HCT116 (cell line): Measurements from ENCODE around the gene USP31. TPM values are rescaled to one million over a fixed set of nuclear protein-coding genes. Genes with fewer than 3 reads are reported as not detected.

Experiments used
- ATAC-seq: fragments of 200-7000 bp; cut with Tn5 transposase; 2 replicates; pipeline ENCODE4 v1.9.1; 2020; ENCODE audit warnings: mild to moderate bottlenecking, moderate library complexity
- BruUV-seq: library from RNA; stranded (reverse); fragments of 400-500 nt; replicated peaks from 2 replicates; lab custom pipeline; 2021; lab: Mats Ljungman, UMichigan
- CTCF ChIA-PET: fragments of 300-600 bp; sonication (Branson Sonifier 250); formaldehyde crosslinking; loops from one replicate; lab custom pipeline; 2021; ENCODE audit warnings: antibody characterized with exemption; lab: Charles Lee
- POLR2A ChIA-PET: fragments of 300-600, 350-600 bp; sonication (Branson Sonifier 250); formaldehyde crosslinking; loops from one replicate; lab custom pipeline; 2021; ENCODE audit warnings: antibody characterized with exemption; lab: Charles Lee
- RAD21 ChIA-PET, 2 experiments: fragments of 300-600 bp; sonication (Branson Sonifier 250); formaldehyde crosslinking; loops; one replicate each; lab custom pipeline; 2023; ENCODE audit warnings: low total read pairs in 2 of 2; ENCODE audit not compliant: uncharacterized antibody in 2 of 2, unreplicated experiment in 2 of 2, low non-redundant PET in 1 of 2; lab: Charles Lee
- DNase-seq: peaks from one replicate; pipeline ENCODE4 v3.0.0-alpha.2; 2010; ENCODE audit warnings: low read depth, low spot score
- H2AFZ ChIP-seq: fragments of 200-600 bp; shearing (Covaris generic), sonication (generic); 2 replicates; pipeline ENCODE4 v1.6.1; 2017; ENCODE audit warnings: low read depth, mixed run types, mixed read lengths, antibody characterized with exemption, low read length; ENCODE audit not compliant: poor library complexity, severe bottlenecking
- H3K27ac ChIP-seq: 2 replicates; pipeline ENCODE4 v1.5.1; 2012; ENCODE audit warnings: low read depth, low read length
- H3K27me3 ChIP-seq: fragments of 200-600 bp; sonication (generic); 2 replicates; pipeline ENCODE4 v1.6.1; 2016; ENCODE audit warnings: mixed run types, low read length, mixed read lengths; ENCODE audit not compliant: insufficient read depth
- H3K36me3 ChIP-seq, 2 experiments: fragments of 200-500 bp in 1 of 2; fragments of 200-600 bp in 1 of 2; sonication (Bioruptor generic) in 1 of 2; sonication (generic) in 1 of 2; 2 replicates each; pipeline versions ENCODE4 v1.5.1 to v1.6.1; 2014 to 2016; ENCODE audit warnings: low read length in 2 of 2, inconsistent platforms in 1 of 2, mixed read lengths in 1 of 2, mixed run types in 1 of 2; ENCODE audit not compliant: insufficient read depth in 2 of 2, control insufficient read depth in 1 of 2
- H3K4me1 ChIP-seq, 2 experiments: fragments of 200-600 bp in 1 of 2; sonication (generic) in 1 of 2; 2 replicates each; pipeline versions ENCODE4 v1.5.1 to v1.6.1; 2012 to 2017; ENCODE audit warnings: low read length in 2 of 2, inconsistent platforms in 1 of 2, mild to moderate bottlenecking in 1 of 2, mixed read lengths in 1 of 2, mixed run types in 1 of 2, moderate library complexity in 1 of 2; ENCODE audit not compliant: insufficient read depth in 2 of 2, control insufficient read depth in 1 of 2
- H3K4me2 ChIP-seq: fragments of 200-600 bp; sonication (generic); 2 replicates; pipeline ENCODE4 v1.6.1; 2017; ENCODE audit warnings: mixed run types, low read length, mixed read lengths
- H3K4me3 ChIP-seq, 2 experiments: fragments of 200-600 bp in 1 of 2; sonication (generic) in 1 of 2; replicated peaks in 1 of 2; 2 replicates each; pipeline ENCODE4 v1.5.1; 2011 to 2016; ENCODE audit warnings: low read length in 2 of 2, control low read depth in 1 of 2, low read depth in 1 of 2, mild to moderate bottlenecking in 1 of 2, mixed read lengths in 1 of 2, mixed run types in 1 of 2
- H3K79me2 ChIP-seq: fragments of 200-600 bp; sonication (generic); 2 replicates; pipeline ENCODE4 v1.6.1; 2017; ENCODE audit warnings: mild to moderate bottlenecking, mixed run types, low read length, moderate library complexity, mixed read lengths; ENCODE audit not compliant: insufficient read depth
- H3K9ac ChIP-seq: fragments of 200-600 bp; sonication (generic); 2 replicates; pipeline ENCODE4 v1.6.1; 2016; ENCODE audit warnings: low read length, mixed read lengths
- H3K9me2 ChIP-seq: fragments of 200-600 bp; sonication (generic), shearing (Covaris generic); 2 replicates; pipeline ENCODE4 v1.6.1; 2017; ENCODE audit warnings: mixed run types, mild to moderate bottlenecking, moderate library complexity; ENCODE audit not compliant: insufficient read depth
- H3K9me3 ChIP-seq, 2 experiments: fragments of 200-500 bp in 1 of 2; fragments of 200-600 bp in 1 of 2; sonication (Bioruptor generic) in 1 of 2; sonication (generic) in 1 of 2; 2 replicates each; pipeline ENCODE4 v1.6.1; 2014 to 2017; ENCODE audit warnings: low read length in 2 of 2, mixed read lengths in 2 of 2, inconsistent platforms in 1 of 2, low read depth in 1 of 2, mild to moderate bottlenecking in 1 of 2, mixed run types in 1 of 2, moderate library complexity in 1 of 2; ENCODE audit not compliant: control insufficient read depth in 1 of 2, insufficient read depth in 1 of 2
- H4K20me1 ChIP-seq: fragments of 200-600 bp; sonication (generic), shearing (Covaris generic); 2 replicates; pipeline ENCODE4 v1.6.1; 2017; ENCODE audit warnings: mixed run types, mild to moderate bottlenecking, moderate library complexity; ENCODE audit not compliant: insufficient read depth
- CBX3 ChIP-seq: IDR thresholded peaks from 2 replicates; pipeline ENCODE4 v1.6.1; 2012; ENCODE audit warnings: low read depth
- CEBPB ChIP-seq: IDR thresholded peaks from 2 replicates; pipeline ENCODE4 v1.6.1; 2012; ENCODE audit warnings: low read depth
- EGR1 ChIP-seq: IDR thresholded peaks from 2 replicates; pipeline ENCODE4 v1.6.1; 2012; ENCODE audit warnings: low read depth
- ELF1 ChIP-seq: IDR thresholded peaks from 2 replicates; pipeline ENCODE4 v1.6.1; 2012; ENCODE audit warnings: low read depth, borderline replicate concordance
- EZH2 ChIP-seq: fragments of 200-600 bp; sonication (generic); IDR thresholded peaks from 2 replicates; pipeline ENCODE4 v1.6.1; 2017; ENCODE audit warnings: antibody characterized with exemption, mixed run types
- EZH2phosphoT487 ChIP-seq: fragments of 200-600 bp; IDR thresholded peaks from 2 replicates; pipeline ENCODE4 v1.6.1; 2018; ENCODE audit warnings: antibody characterized with exemption, borderline replicate concordance
- FOSL1 ChIP-seq: IDR thresholded peaks from 2 replicates; pipeline ENCODE4 v1.6.1; 2012; ENCODE audit warnings: low read depth
- JUND ChIP-seq: IDR thresholded peaks from 2 replicates; pipeline ENCODE4 v1.6.1; 2012
- POLR2A ChIP-seq: IDR thresholded peaks from 2 replicates; pipeline ENCODE4 v1.7.0; 2011; ENCODE audit warnings: borderline replicate concordance; ENCODE audit not compliant: insufficient read depth, insufficient read length; ENCODE audit errors: extremely low read depth
- POLR2AphosphoS5 ChIP-seq: IDR thresholded peaks from 2 replicates; pipeline ENCODE4 v1.6.1; 2011; ENCODE audit warnings: mild to moderate bottlenecking, low read depth, low read length, moderate library complexity
- SIN3A ChIP-seq: IDR thresholded peaks from 2 replicates; pipeline ENCODE4 v1.6.1; 2012; ENCODE audit warnings: low read depth
- SP1 ChIP-seq: IDR thresholded peaks from 2 replicates; pipeline ENCODE4 v1.6.1; 2012; ENCODE audit warnings: low read depth
- SRF ChIP-seq: IDR thresholded peaks from 2 replicates; pipeline ENCODE4 v1.6.1; 2012; ENCODE audit warnings: low read depth
- YY1 ChIP-seq: IDR thresholded peaks from 2 replicates; pipeline ENCODE4 v1.6.1; 2011; ENCODE audit warnings: low read length, low read depth, moderate library complexity, mild to moderate bottlenecking; ENCODE audit not compliant: insufficient replicate concordance; ENCODE audit errors: extremely low read depth
- ZFX ChIP-seq: fragments of 450-650 bp; IDR thresholded peaks from 2 replicates; pipeline ENCODE4 v1.6.1; 2017
- intact Hi-C: fragments of 100-400 bp; cut with micrococcal nuclease; formaldehyde crosslinking; loops from 2 replicates; pipeline ENCODE4 v1.10.0; 2022
- total RNA-seq: library from RNA; stranded (reverse); gene quantifications from one replicate; pipeline ENCODE4 v1.2.1, GENCODE V29; 2021; ENCODE audit not compliant: unreplicated experiment
- TF ChIP-seq, protein P1 (sequence below), 3 experiments: fragments of 200-600 bp in 1 of 3; sonication (generic) in 1 of 3; IDR thresholded peaks in 2 of 3; conservative IDR thresholded peaks in 1 of 3; 2 replicates each; pipeline ENCODE4 v1.5.1; 2012 to 2017; ENCODE audit warnings: low read depth in 2 of 3, low read length in 2 of 3, antibody characterized with exemption in 1 of 3, borderline replicate concordance in 1 of 3, control low read depth in 1 of 3, mild to moderate bottlenecking in 1 of 3, mixed read lengths in 1 of 3, mixed run types in 1 of 3, moderate library complexity in 1 of 3; ENCODE audit not compliant: insufficient read depth in 1 of 3
- TF ChIP-seq, protein P2 (sequence below): IDR thresholded peaks from 2 replicates; pipeline ENCODE4 v1.6.1; 2012; ENCODE audit warnings: low read depth
- TF ChIP-seq, protein P3 (sequence below): IDR thresholded peaks from 2 replicates; pipeline ENCODE4 v1.6.1; 2012
- TF ChIP-seq, protein P4 (sequence below): IDR thresholded peaks from 2 replicates; pipeline ENCODE4 v1.6.1; 2012

Gene USP31
- total RNA-seq, 1 experiment from 2014 or later = 12.2 TPM

DNA sequence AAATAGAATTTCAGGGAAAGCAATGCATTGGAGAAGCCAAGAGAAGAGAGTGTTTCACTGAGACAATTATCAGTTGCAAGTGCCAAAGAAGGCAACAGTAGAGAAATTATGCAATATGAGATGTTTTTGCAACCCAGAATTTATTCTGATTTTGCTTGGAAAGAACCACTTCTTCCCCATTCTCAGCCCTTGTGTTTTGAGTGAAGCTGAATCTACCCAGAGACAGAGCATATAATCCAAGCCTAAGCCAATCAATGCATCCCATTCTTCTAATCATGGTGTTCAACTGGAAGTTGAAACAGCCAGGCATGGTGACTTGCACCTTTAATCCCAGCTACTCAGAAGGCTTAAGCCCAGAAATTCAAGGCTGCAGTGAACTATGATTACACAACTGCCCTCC lies 26.4 kb upstream of the USP31 start:
- Histone ChIP-seq H3K27ac (no peak overlapping the region), H3K9me3 (no peaks in the 10 kb centered on the region), H3K9me2 (no peaks in the 10 kb centered on the region), H3K9ac (no peak overlapping the region)
- CTCF ChIA-PET = interaction anchor here (1.7 kb wide), 1 partner anchor 260 kb away, joined by 9 read pairs; no protein-coding TSS in a partner anchor
- POLR2A ChIA-PET = no interaction called here
- TF ChIP-seq ELF1 (no peak), YY1 (no peak), CBX3 (no peak), EZH2phosphoT487 (no peak), SP1 (no peak), EGR1 (no peak), EZH2 (no peak), CEBPB (no peak), FOSL1 (no peak), JUND (no peak), POLR2A (no peak), ZFX (no peak), SIN3A (no peak), POLR2AphosphoS5 (no peak), SRF (no peak)
- TF ChIP-seq, protein P1, sequence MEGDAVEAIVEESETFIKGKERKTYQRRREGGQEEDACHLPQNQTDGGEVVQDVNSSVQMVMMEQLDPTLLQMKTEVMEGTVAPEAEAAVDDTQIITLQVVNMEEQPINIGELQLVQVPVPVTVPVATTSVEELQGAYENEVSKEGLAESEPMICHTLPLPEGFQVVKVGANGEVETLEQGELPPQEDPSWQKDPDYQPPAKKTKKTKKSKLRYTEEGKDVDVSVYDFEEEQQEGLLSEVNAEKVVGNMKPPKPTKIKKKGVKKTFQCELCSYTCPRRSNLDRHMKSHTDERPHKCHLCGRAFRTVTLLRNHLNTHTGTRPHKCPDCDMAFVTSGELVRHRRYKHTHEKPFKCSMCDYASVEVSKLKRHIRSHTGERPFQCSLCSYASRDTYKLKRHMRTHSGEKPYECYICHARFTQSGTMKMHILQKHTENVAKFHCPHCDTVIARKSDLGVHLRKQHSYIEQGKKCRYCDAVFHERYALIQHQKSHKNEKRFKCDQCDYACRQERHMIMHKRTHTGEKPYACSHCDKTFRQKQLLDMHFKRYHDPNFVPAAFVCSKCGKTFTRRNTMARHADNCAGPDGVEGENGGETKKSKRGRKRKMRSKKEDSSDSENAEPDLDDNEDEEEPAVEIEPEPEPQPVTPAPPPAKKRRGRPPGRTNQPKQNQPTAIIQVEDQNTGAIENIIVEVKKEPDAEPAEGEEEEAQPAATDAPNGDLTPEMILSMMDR (IDR thresholded peaks at IDR 0.05 in 2 of 3, conservative IDR thresholded peaks at IDR 0.05 in 1 of 3; ENCODE audit: borderline replicate concordance in 1 of 3, insufficient read depth in 1 of 3, low read depth in 2 of 3, low read length in 2 of 3) = no peak
- TF ChIP-seq, protein P2, sequence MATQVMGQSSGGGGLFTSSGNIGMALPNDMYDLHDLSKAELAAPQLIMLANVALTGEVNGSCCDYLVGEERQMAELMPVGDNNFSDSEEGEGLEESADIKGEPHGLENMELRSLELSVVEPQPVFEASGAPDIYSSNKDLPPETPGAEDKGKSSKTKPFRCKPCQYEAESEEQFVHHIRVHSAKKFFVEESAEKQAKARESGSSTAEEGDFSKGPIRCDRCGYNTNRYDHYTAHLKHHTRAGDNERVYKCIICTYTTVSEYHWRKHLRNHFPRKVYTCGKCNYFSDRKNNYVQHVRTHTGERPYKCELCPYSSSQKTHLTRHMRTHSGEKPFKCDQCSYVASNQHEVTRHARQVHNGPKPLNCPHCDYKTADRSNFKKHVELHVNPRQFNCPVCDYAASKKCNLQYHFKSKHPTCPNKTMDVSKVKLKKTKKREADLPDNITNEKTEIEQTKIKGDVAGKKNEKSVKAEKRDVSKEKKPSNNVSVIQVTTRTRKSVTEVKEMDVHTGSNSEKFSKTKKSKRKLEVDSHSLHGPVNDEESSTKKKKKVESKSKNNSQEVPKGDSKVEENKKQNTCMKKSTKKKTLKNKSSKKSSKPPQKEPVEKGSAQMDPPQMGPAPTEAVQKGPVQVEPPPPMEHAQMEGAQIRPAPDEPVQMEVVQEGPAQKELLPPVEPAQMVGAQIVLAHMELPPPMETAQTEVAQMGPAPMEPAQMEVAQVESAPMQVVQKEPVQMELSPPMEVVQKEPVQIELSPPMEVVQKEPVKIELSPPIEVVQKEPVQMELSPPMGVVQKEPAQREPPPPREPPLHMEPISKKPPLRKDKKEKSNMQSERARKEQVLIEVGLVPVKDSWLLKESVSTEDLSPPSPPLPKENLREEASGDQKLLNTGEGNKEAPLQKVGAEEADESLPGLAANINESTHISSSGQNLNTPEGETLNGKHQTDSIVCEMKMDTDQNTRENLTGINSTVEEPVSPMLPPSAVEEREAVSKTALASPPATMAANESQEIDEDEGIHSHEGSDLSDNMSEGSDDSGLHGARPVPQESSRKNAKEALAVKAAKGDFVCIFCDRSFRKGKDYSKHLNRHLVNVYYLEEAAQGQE = no peak
- TF ChIP-seq, protein P3, sequence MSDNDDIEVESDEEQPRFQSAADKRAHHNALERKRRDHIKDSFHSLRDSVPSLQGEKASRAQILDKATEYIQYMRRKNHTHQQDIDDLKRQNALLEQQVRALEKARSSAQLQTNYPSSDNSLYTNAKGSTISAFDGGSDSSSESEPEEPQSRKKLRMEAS = no peak
- TF ChIP-seq, protein P4, sequence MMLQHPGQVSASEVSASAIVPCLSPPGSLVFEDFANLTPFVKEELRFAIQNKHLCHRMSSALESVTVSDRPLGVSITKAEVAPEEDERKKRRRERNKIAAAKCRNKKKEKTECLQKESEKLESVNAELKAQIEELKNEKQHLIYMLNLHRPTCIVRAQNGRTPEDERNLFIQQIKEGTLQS = no peak
- TF ChIP-seq, all 23 proteins: peak for 0
- Histone ChIP-seq H3K4me2 (no peak overlapping the region), H2AFZ (no peak overlapping the region), H3K27me3 (peaks cover 42% of the 10 kb centered on the region), H3K36me3 (no peaks in the 10 kb centered on the region), H3K79me2 (no peaks in the 10 kb centered on the region), H3K4me3 (no peak overlapping the region), H4K20me1 (no peaks in the 10 kb centered on the region), H3K4me1 (no peaks in the 10 kb centered on the region)
- RAD21 ChIA-PET = no interaction called here
- intact Hi-C loops = no loop called here
- DNase-seq (no peak), ATAC-seq (no peak)
- BruUV-seq = no TSS peak
